Spinal cord (tissue), 10 donors: ENCODE results near the gene SLCO3A1. TPM values are rescaled to one million over a fixed set of nuclear protein-coding genes. Genes with fewer than 3 reads are reported as not detected.
"Not testable (repeated sequence)": the region's sequence is repeated elsewhere in the genome, so short reads cannot be mapped to it uniquely, and the experiment has no call there.

ENCODE experiments used
- DNase-seq, 6 donors: peaks; one replicate each; pipeline versions ENCODE4 v3.0.0 to v3.0.0-alpha.2; 2013 to 2015; ENCODE audit warnings: low spot score in 6 of 6, low read depth in 4 of 6
- H3K27ac ChIP-seq: one replicate; pipeline ENCODE4 v1.5.1; 2013; ENCODE audit warnings: low read depth, low read length, control low read depth
- H3K27me3 ChIP-seq: one replicate; pipeline ENCODE4 v1.6.1; 2013; ENCODE audit warnings: low read length; ENCODE audit not compliant: control insufficient read depth, insufficient read depth
- H3K36me3 ChIP-seq: one replicate; pipeline ENCODE4 v1.6.1; 2013; ENCODE audit warnings: low read length; ENCODE audit not compliant: control insufficient read depth, insufficient read depth
- H3K4me1 ChIP-seq: one replicate; pipeline ENCODE4 v1.6.1; 2013; ENCODE audit warnings: low read length; ENCODE audit not compliant: control insufficient read depth, insufficient read depth
- H3K4me3 ChIP-seq: one replicate; pipeline ENCODE4 v1.5.1; 2013; ENCODE audit warnings: low read depth, low read length, control low read depth
- H3K9me3 ChIP-seq: one replicate; pipeline ENCODE4 v1.6.1; 2013; ENCODE audit warnings: low read length; ENCODE audit not compliant: control insufficient read depth, insufficient read depth
- WGBS: methylation state at CpG from one replicate; pipeline ENCODE4 v1.1.5; 2013; ENCODE audit warnings: missing lambda C conversion rate; ENCODE audit not compliant: insufficient coverage; 5-methylcytosine and 5-hydroxymethylcytosine counted together
- polyA plus RNA-seq, 2 donors: library from polyadenylated mRNA; unstranded; fragments of 120-200 nt; gene quantifications; one replicate each; pipeline ENCODE4 v1.2.1, GENCODE V29; 2013; ENCODE audit not compliant: insufficient read length in 2 of 2
- total RNA-seq, 2 donors: library from RNA; depleted of rRNA in 1 of 2; stranded (reverse); fragments of 120-200 nt in 1 of 2; fragments of >200 nt in 1 of 2; gene quantifications; one replicate each; pipeline versions ENCODE4 v1.2.3 to v1.2.4, GENCODE V29; 2013 to 2014
- donor health status: healthy.

The SLCO3A1 gene
- total and polyA plus RNA-seq, 4 donors: 4.6 to 22.2 (median 13.0) TPM

- H3K27me3 ChIP-seq: no peaks in the 10 kb centered on the region
- no peaks in the 10 kb centered on the region for H3K9me3 ChIP-seq
- DNase-seq: no peak
- no peak overlapping the region for H3K27ac ChIP-seq
- no peaks in the 10 kb centered on the region for H3K4me1 ChIP-seq
- no peak overlapping the region for H3K4me3 ChIP-seq
- WGBS: 93% methylated on average over 7 of the region's 8 CpGs
- H3K36me3 ChIP-seq: no peaks in the 10 kb centered on the region
Observed at GRCh38 chr15:92184679-92185230, 331.2 kb downstream of the SLCO3A1 start.

GRCh38 chr15:92187975-92188374 lies 334.5 kb downstream of the SLCO3A1 start:
- Histone ChIP-seq H3K36me3 (no peaks in the 10 kb centered on the region), H3K4me3 (no peak overlapping the region), H3K27ac (no peak overlapping the region), H3K27me3 (no peaks in the 10 kb centered on the region), H3K9me3 (no peaks in the 10 kb centered on the region), H3K4me1 (no peaks in the 10 kb centered on the region)
- DNase-seq: no peak
- WGBS: 87% methylated on average over 3 of the region's 4 CpGs

- Histone ChIP-seq H3K4me1 (no peaks in the 10 kb centered on the region), H3K27ac (no peak overlapping the region), H3K9me3 (no peaks in the 10 kb centered on the region), H3K36me3 (no peaks in the 10 kb centered on the region), H3K4me3 (no peak overlapping the region), H3K27me3 (no peaks in the 10 kb centered on the region)
- 90% methylated on average over 4 of the region's 4 CpGs for WGBS
- no peak for DNase-seq
Observed at GRCh38 chr15:92189166-92189565, 335.7 kb downstream of the SLCO3A1 start.

GRCh38 chr15:92195241-92195640 lies 341.7 kb downstream of the SLCO3A1 start:
- Histone ChIP-seq H3K4me1 (no peaks in the 10 kb centered on the region), H3K27me3 (no peaks in the 10 kb centered on the region), H3K9me3 (no peaks in the 10 kb centered on the region), H3K4me3 (no peak overlapping the region), H3K36me3 (no peaks in the 10 kb centered on the region), H3K27ac (no peak overlapping the region)
- WGBS: 70% methylated on average over 1 of the region's 2 CpGs
- DNase-seq: no peak

GRCh38 chr15:92196342-92196741 lies 342.8 kb downstream of the SLCO3A1 start:
- Histone ChIP-seq H3K9me3 (no peaks in the 10 kb centered on the region), H3K36me3 (no peaks in the 10 kb centered on the region), H3K27me3 (no peaks in the 10 kb centered on the region), H3K27ac (no peak overlapping the region), H3K4me3 (no peak overlapping the region), H3K4me1 (no peaks in the 10 kb centered on the region)
- no peak for DNase-seq
- WGBS: 87% methylated on average over 4 of the region's 4 CpGs

- H3K4me1 ChIP-seq: no peaks in the 10 kb centered on the region
- no peak overlapping the region for H3K27ac ChIP-seq
- no peaks in the 10 kb centered on the region for H3K9me3 ChIP-seq
- DNase-seq: peak in 1 of 6 donors; percentile 34
- H3K36me3 ChIP-seq: no peaks in the 10 kb centered on the region
- no CpG with 5 or more reads among the region's 2 CpGs for WGBS
- no peaks in the 10 kb centered on the region for H3K27me3 ChIP-seq
- H3K4me3 ChIP-seq: no peak overlapping the region
Observed at GRCh38 chr15:92197746-92198145, 344.2 kb downstream of the SLCO3A1 start.

- Histone ChIP-seq H3K4me1 (peaks cover 5% of the 10 kb centered on the region), H3K4me3 (no peak overlapping the region), H3K27me3 (no peaks in the 10 kb centered on the region), H3K9me3 (peaks cover 2% of the 10 kb centered on the region), H3K27ac (no peak overlapping the region), H3K36me3 (no peaks in the 10 kb centered on the region)
- no peak for DNase-seq
- WGBS: 86% methylated on average over 1 of the region's 2 CpGs
Observed at GRCh38 chr15:92200891-92201290, 347.4 kb downstream of the SLCO3A1 start.

GRCh38 chr15:92205255-92205739 lies 351.8 kb downstream of the SLCO3A1 start:
- WGBS: 73% methylated on average over 1 of the region's 2 CpGs
- H3K4me3 ChIP-seq: no peak overlapping the region
- H3K36me3 ChIP-seq: no peaks in the 10 kb centered on the region
- no peaks in the 10 kb centered on the region for H3K27me3 ChIP-seq
- peaks cover 2% of the 10 kb centered on the region for H3K9me3 ChIP-seq
- peaks cover 5% of the 10 kb centered on the region for H3K4me1 ChIP-seq
- DNase-seq: peak in 2 of 6 donors; percentile 24 to 48
- no peak overlapping the region for H3K27ac ChIP-seq

GRCh38 chr15:92207601-92208000 lies 354.1 kb downstream of the SLCO3A1 start:
- H3K4me1 ChIP-seq, H3K27ac ChIP-seq, H3K27me3 ChIP-seq, H3K9me3 ChIP-seq, H3K36me3 ChIP-seq, DNase-seq, H3K4me3 ChIP-seq: not testable (repeated sequence)
- 94% methylated on average over 6 of the region's 6 CpGs for WGBS
